K562 (cell line): ENCODE measurements around the gene TTC38. TPM values are rescaled to one million over a fixed set of nuclear protein-coding genes. Genes with fewer than 3 reads are reported as not detected.

Experiments used
- ATAC-seq: fragments of 200-7000 bp; cut with Tn5 transposase; 3 replicates; pipeline ENCODE4 v1.9.1; 2020; ENCODE audit warnings: moderate library complexity
- BruUV-seq: library from RNA; stranded (reverse); fragments of 400-500 nt; replicated peaks from 2 replicates; lab custom pipeline; 2021; lab: Mats Ljungman, UMichigan
- CTCF ChIA-PET: fragments of 300-600 bp; formaldehyde crosslinking; extraction: SDS; loops from one replicate; lab custom pipeline; 2021; ENCODE audit warnings: low intra/inter-chr PET ratio; lab: Yijun Ruan, JAX
- POLR2A ChIA-PET: fragments of 300-600, 350-650 bp; sonication (Branson Sonifier 250); formaldehyde crosslinking; extraction: SDS; loops from one replicate; lab custom pipeline; 2021; ENCODE audit warnings: antibody characterized with exemption, inconsistent platforms; lab: Yijun Ruan, JAX
- DNase-seq, 4 experiments: peaks; one replicate each; pipeline versions ENCODE4 v3.0.0 to v3.0.0-alpha.2; 2011 to 2018; ENCODE audit warnings: low spot score in 3 of 4, mixed read lengths in 3 of 4; ENCODE audit errors: extremely low read depth in 1 of 4
- FAIRE-seq: peaks from 2 replicates; lab custom pipeline; 2011; peaks lifted over from hg19 to GRCh38; lab: Jason Lieb, UNC
- H2AFZ ChIP-seq: 2 replicates; pipeline ENCODE4 v1.6.0; 2011; ENCODE audit warnings: low read depth, low read length, control low read depth, inconsistent platforms
- H3K27ac ChIP-seq: fragments of 200-600 bp; 3 replicates; pipeline ENCODE4 v1.8.0; 2011; ENCODE audit warnings: low read depth, mild to moderate bottlenecking, control low read depth, inconsistent platforms, low read length, moderate library complexity, mixed read lengths; ENCODE audit errors: extremely low read depth
- H3K27me3 ChIP-seq, 2 experiments: fragments of 300-600 bp in 1 of 2; 2 replicates in 1 of 2; 3 replicates in 1 of 2; pipeline versions ENCODE4 v1.6.0 to v1.8.0; 2011; ENCODE audit warnings: inconsistent platforms in 2 of 2, low read length in 2 of 2, mild to moderate bottlenecking in 1 of 2, mixed read lengths in 1 of 2, moderate library complexity in 1 of 2; ENCODE audit not compliant: control insufficient read depth in 2 of 2, insufficient read depth in 2 of 2
- H3K36me3 ChIP-seq: fragments of 300-600 bp; 3 replicates; pipeline ENCODE4 v1.8.0; 2011; ENCODE audit warnings: mild to moderate bottlenecking, low read length, inconsistent platforms; ENCODE audit not compliant: control insufficient read depth, insufficient read depth
- H3K4me1 ChIP-seq, 2 experiments: fragments of 200-600 bp in 1 of 2; replicated peaks in 1 of 2; 2 replicates in 1 of 2; 3 replicates in 1 of 2; pipeline versions ENCODE4 v1.5.1 to v1.8.0; 2011; ENCODE audit warnings: inconsistent platforms in 2 of 2, low read length in 2 of 2, mild to moderate bottlenecking in 1 of 2, mixed read lengths in 1 of 2, moderate library complexity in 1 of 2; ENCODE audit not compliant: control insufficient read depth in 2 of 2, insufficient read depth in 2 of 2
- H3K4me2 ChIP-seq: 2 replicates; pipeline ENCODE4 v1.6.1; 2011; ENCODE audit warnings: low read length, control low read depth, inconsistent platforms, mixed read lengths; ENCODE audit not compliant: insufficient read depth
- H3K4me3 ChIP-seq: fragments of 200-600 bp; sonication (generic), shearing (Covaris generic); 2 replicates; pipeline ENCODE4 v1.5.1; 2016; ENCODE audit warnings: control low read depth, inconsistent platforms
- H3K79me2 ChIP-seq: fragments of 200-600 bp; 3 replicates; pipeline ENCODE4 v1.8.0; 2011; ENCODE audit warnings: low read length, inconsistent platforms; ENCODE audit not compliant: control insufficient read depth, insufficient read depth
- H3K9ac ChIP-seq, 2 experiments: 2 replicates each; pipeline versions ENCODE4 v1.6.0 to v1.6.1; 2011; ENCODE audit warnings: low read depth in 2 of 2, low read length in 2 of 2, control low read depth in 1 of 2, inconsistent platforms in 1 of 2, mild to moderate bottlenecking in 1 of 2, mixed read lengths in 1 of 2; ENCODE audit not compliant: insufficient read depth in 1 of 2
- H3K9me1 ChIP-seq: one replicate; pipeline ENCODE4 v1.6.0; 2011; ENCODE audit warnings: inconsistent platforms, mild to moderate bottlenecking, low read length, moderate library complexity; ENCODE audit not compliant: control insufficient read depth, insufficient read depth
- H3K9me3 ChIP-seq: replicated peaks from 2 replicates; pipeline ENCODE4 v1.5.1; 2011; ENCODE audit warnings: low read depth, low read length, inconsistent platforms; ENCODE audit not compliant: control insufficient read depth, insufficient read depth
- H4K20me1 ChIP-seq: replicated peaks from 2 replicates; pipeline ENCODE4 v1.6.1; 2011; ENCODE audit warnings: low read length, inconsistent platforms, mixed read lengths; ENCODE audit not compliant: control insufficient read depth, insufficient read depth
- ATF4 ChIP-seq: fragments of 450-650 bp; formaldehyde crosslinking; IDR thresholded peaks from 2 replicates; pipeline ENCODE4 v1.4.0; 2022; ENCODE audit warnings: mild to moderate bottlenecking, moderate library complexity
- COPS2 ChIP-seq: fragments of 450-650 bp; conservative IDR thresholded peaks from 2 replicates; pipeline ENCODE4 v1.6.1; 2016; ENCODE audit warnings: mild to moderate bottlenecking, moderate library complexity
- DACH1 ChIP-seq: fragments of 450-650 bp; IDR thresholded peaks from 2 replicates; pipeline ENCODE4 v1.6.1; 2018; ENCODE audit not compliant: partially characterized antibody
- DDX20 ChIP-seq: fragments of 450-650 bp; IDR thresholded peaks from 2 replicates; pipeline ENCODE4 v1.6.1; 2016; ENCODE audit warnings: missing genetic modification characterization, low read depth, mild to moderate bottlenecking, missing compliant biosample characterization, moderate library complexity
- IRF2 ChIP-seq: sonication (generic); formaldehyde crosslinking; IDR thresholded peaks from 2 replicates; pipeline ENCODE4 v1.8.1; 2022; ENCODE audit warnings: mild to moderate bottlenecking, missing genetic modification reagents
- MIER1 ChIP-seq: fragments of 450-650 bp; IDR thresholded peaks from 2 replicates; pipeline ENCODE4 v1.6.1; 2016; ENCODE audit warnings: antibody characterized with exemption, mild to moderate bottlenecking, low read depth
- MLX ChIP-seq, 2 experiments: fragments of 450-650 bp in 1 of 2; sonication (generic) in 1 of 2; formaldehyde crosslinking; conservative IDR thresholded peaks; 2 replicates each; pipeline versions ENCODE4 v1.4.0 to v1.8.1; 2020 to 2022; ENCODE audit warnings: mild to moderate bottlenecking in 1 of 2, missing genetic modification reagents in 1 of 2
- NFXL1 ChIP-seq: fragments of 450-650 bp; formaldehyde crosslinking; IDR thresholded peaks from 2 replicates; pipeline ENCODE4 v1.4.0; 2021; ENCODE audit warnings: mild to moderate bottlenecking
- NR1H2 ChIP-seq: sonication (generic); formaldehyde crosslinking; IDR thresholded peaks from 2 replicates; pipeline ENCODE4 v1.4.0; 2020; ENCODE audit warnings: mild to moderate bottlenecking, missing genetic modification reagents
- POLR2A ChIP-seq: fragments of 450-650 bp; conservative IDR thresholded peaks from 2 replicates; pipeline ENCODE4 v1.6.1; 2016
- TBL1XR1 ChIP-seq, 2 experiments: IDR thresholded peaks; 2 replicates each; pipeline ENCODE4 v1.6.1; 2012; ENCODE audit warnings: improper control_type of control experiment in 2 of 2, low read length in 2 of 2, mild to moderate bottlenecking in 1 of 2
- ZKSCAN3 ChIP-seq: fragments of 250-450 bp; sonication (Bioruptor Pico); IDR thresholded peaks from 2 replicates; pipeline ENCODE4 v1.4.0; 2020
- ZNF12 ChIP-seq: sonication (generic); formaldehyde crosslinking; IDR thresholded peaks from 2 replicates; pipeline ENCODE4 v1.4.0; 2020; ENCODE audit warnings: mild to moderate bottlenecking, missing genetic modification reagents
- ZNF133 ChIP-seq: fragments of 250-450 bp; sonication (Bioruptor Pico); IDR thresholded peaks from 2 replicates; pipeline ENCODE4 v1.4.0; 2020; ENCODE audit warnings: mild to moderate bottlenecking
- ZNF140 ChIP-seq: fragments of 250-450 bp; sonication (Bioruptor Pico); IDR thresholded peaks from 2 replicates; pipeline ENCODE4 v1.8.0; 2021; ENCODE audit warnings: moderate library complexity, mild to moderate bottlenecking, inconsistent platforms
- ZNF280A ChIP-seq: fragments of 450-650 bp; IDR thresholded peaks from 2 replicates; pipeline ENCODE4 v1.6.1; 2018; ENCODE audit warnings: mild to moderate bottlenecking, low read depth; ENCODE audit not compliant: partially characterized antibody
- ZNF551 ChIP-seq: fragments of 250-450 bp; sonication (Bioruptor Pico); IDR thresholded peaks from 2 replicates; pipeline ENCODE4 v1.5.0; 2021; ENCODE audit warnings: mild to moderate bottlenecking, moderate library complexity
- ZNF644 ChIP-seq: fragments of 200-800 bp; sonication (Bioruptor generic); IDR thresholded peaks from 2 replicates; pipeline ENCODE4 v1.6.1; 2016; ENCODE audit warnings: low read depth, missing genetic modification characterization, missing compliant biosample characterization
- ZNF79 ChIP-seq: fragments of 250-450 bp; sonication (Bioruptor Pico); IDR thresholded peaks from 2 replicates; pipeline ENCODE4 v1.4.0; 2020; ENCODE audit warnings: low read depth, mild to moderate bottlenecking, moderate library complexity
- ZSCAN29 ChIP-seq: fragments of 450-650 bp; IDR thresholded peaks from 2 replicates; pipeline ENCODE4 v1.6.1; 2017
- WGBS: fragments of 100-300 bp; shearing (Covaris generic); methylation state at CpG from one replicate; pipeline ENCODE4 v1.1.6; 2016; ENCODE audit warnings: low coverage, mixed read lengths; ENCODE audit not compliant: insufficient coverage; ENCODE audit errors: missing lambda C conversion rate; 5-methylcytosine and 5-hydroxymethylcytosine counted together
- in situ Hi-C: fragments of 300-500 bp; cut with MboI; formaldehyde crosslinking; loops from 4 replicates; pipeline ENCODE4 v1.15.0; 2018; ENCODE audit warnings: inconsistent platforms, mixed read lengths
- intact Hi-C: fragments of 100-400 bp; cut with micrococcal nuclease; formaldehyde crosslinking; loops from 2 replicates; pipeline ENCODE4 v1.14.2; 2022
- polyA plus RNA-seq, 8 experiments: library from polyadenylated mRNA; depleted of rRNA in 4 of 8; stranded (reverse) in 5 of 8; unstranded in 3 of 8; fragments of >200 nt; fragmentation: Nextera tagmentation in 2 of 8; fragmentation: Illumina TruSeq in 1 of 8; extraction: Ambion mirVana in 2 of 8; extraction: Trizol in 1 of 8; gene quantifications; 2 replicates each; pipeline versions ENCODE4 v1.2.1 to v1.2.3, GENCODE V29; 2011 to 2014; ENCODE audit warnings: inconsistent platforms in 1 of 8, missing spikeins in 1 of 8
- total RNA-seq, 7 experiments: library from RNA; depleted of rRNA in 6 of 7; stranded (reverse); fragments of >200 nt in 6 of 7; fragmentation: Illumina TruSeq in 2 of 7; extraction: Trizol in 2 of 7; gene quantifications; 2 replicates each; pipeline versions ENCODE4 v1.2.1 to v1.2.3, GENCODE V29; 2011 to 2021; ENCODE audit warnings: low replicate concordance in 1 of 7

The TTC38 gene
- total and polyA plus RNA-seq, 9 of the 15 experiments (the other 6 are each of a cell fraction or from before 2014, with no cell fraction given): 0.84 to 28.4 (median 18.1) TPM

GRCh38 chr22:46281866-46282678 is 14.3 kb downstream of the TTC38 start:
- H3K79me2 ChIP-seq: no peaks in the 10 kb centered on the region
- peaks cover 75% of the 10 kb centered on the region for H3K36me3 ChIP-seq
- intact Hi-C loops (no loop called here), in situ Hi-C loops (no loop called here)
- ChIA-PET POLR2A (interaction anchor here (0.6 to 4.3 kb wide), 3 partner anchors 12 to 15 kb away, joined by 3 to 28 read pairs (median 3); partner anchors contain the start of gene TTC38), CTCF (no interaction called here)
- ATAC-seq (no peak), FAIRE-seq (no peak), DNase-seq (no peak)
- H3K4me1 ChIP-seq: peaks cover 0 to 4% of the 10 kb centered on the region in 2 experiments; a peak in 1 of 5 replicates
- no peak overlapping the region for H3K4me3 ChIP-seq
- no peaks in the 10 kb centered on the region for H3K9me1 ChIP-seq
- 87% methylated on average over 6 of the region's 13 CpGs for WGBS
- no peak overlapping the region for H3K27ac ChIP-seq
- no peak overlapping the region for H3K9ac ChIP-seq
- H2AFZ ChIP-seq: no peak overlapping the region
- no TSS peak for BruUV-seq
- no peaks in the 10 kb centered on the region for H4K20me1 ChIP-seq
- H3K9me3 ChIP-seq: no peaks in the 10 kb centered on the region
- no peak for TF ChIP-seq ZNF79
- no peak for TF ChIP-seq TBL1XR1 (IDR thresholded peaks at IDR 0.05; ENCODE audit: low read length in 2 of 2)
- no peak for TF ChIP-seq ZKSCAN3 (CRISPR knock-in tag)
- no peak for TF ChIP-seq MIER1
- TF ChIP-seq ZNF551: no peak
- no peak for TF ChIP-seq NFXL1 (CRISPR knock-in tag)
- TF ChIP-seq IRF2 (CRISPR knock-in tag): no peak
- no peak for TF ChIP-seq DACH1
- no peak for TF ChIP-seq ZNF644
- TF ChIP-seq ZNF12: no peak
- no peak for TF ChIP-seq NR1H2 (CRISPR knock-in tag)
- TF ChIP-seq ZSCAN29: no peak
- no peak for TF ChIP-seq ZNF280A
- TF ChIP-seq ZNF133 (CRISPR knock-in tag): no peak
- no peak for TF ChIP-seq MLX (CRISPR knock-in tag; conservative IDR thresholded peaks at IDR 0.05)
- no peak for TF ChIP-seq COPS2
- no peak for TF ChIP-seq DDX20
- TF ChIP-seq ATF4 (CRISPR knock-in tag): no peak
- TF ChIP-seq POLR2A: no peak
- TF ChIP-seq ZNF140: no peak
- no peaks in the 10 kb centered on the region for H3K27me3 ChIP-seq
- no peak overlapping the region for H3K4me2 ChIP-seq
